K562 (cell line): ENCODE results near the gene ERN1. TPM values are rescaled to one million over a fixed set of nuclear protein-coding genes. Genes with fewer than 3 reads are reported as not detected.

ENCODE experiments used
- ARID1B ChIP-seq: fragments of 450-650 bp; IDR thresholded peaks from 2 replicates; pipeline ENCODE4 v1.6.1; 2016; ENCODE audit warnings: antibody characterized with exemption, mild to moderate bottlenecking, inconsistent platforms
- ASH1L ChIP-seq: fragments of 450-650 bp; IDR thresholded peaks from 2 replicates; pipeline ENCODE4 v1.6.1; 2018; ENCODE audit warnings: borderline replicate concordance, mild to moderate bottlenecking, low read depth; ENCODE audit not compliant: partially characterized antibody
- ETV1 ChIP-seq: fragments of 450-650 bp; conservative IDR thresholded peaks from 2 replicates; pipeline ENCODE4 v1.6.1; 2016; ENCODE audit warnings: missing genetic modification characterization, control low read depth, low read depth, missing compliant biosample characterization
- HDAC3 ChIP-seq: fragments of 450-650 bp; IDR thresholded peaks from 2 replicates; pipeline ENCODE4 v1.6.1; 2018; ENCODE audit warnings: borderline replicate concordance, mild to moderate bottlenecking, moderate library complexity; ENCODE audit not compliant: partially characterized antibody
- IRF2 ChIP-seq: sonication (generic); formaldehyde crosslinking; IDR thresholded peaks from 2 replicates; pipeline ENCODE4 v1.8.1; 2022; ENCODE audit warnings: mild to moderate bottlenecking, missing genetic modification reagents
- KAT8 ChIP-seq: fragments of 450-650 bp; IDR thresholded peaks from 2 replicates; pipeline ENCODE4 v1.6.1; 2016; ENCODE audit warnings: low read depth, mild to moderate bottlenecking
- LEF1 ChIP-seq: fragments of 450-650 bp; IDR thresholded peaks from 2 replicates; pipeline ENCODE4 v1.6.1; 2016; ENCODE audit warnings: mild to moderate bottlenecking
- RCOR1 ChIP-seq, 2 experiments: IDR thresholded peaks; 2 replicates each; pipeline ENCODE4 v1.6.1; 2012; ENCODE audit warnings: low read depth in 2 of 2, low read length in 2 of 2, borderline replicate concordance in 1 of 2, improper control_type of control experiment in 1 of 2
- RFX5 ChIP-seq: IDR thresholded peaks from 2 replicates; pipeline ENCODE4 v1.6.1; 2011; ENCODE audit warnings: low read depth, mild to moderate bottlenecking, improper control_type of control experiment, low read length
- SMAD4 ChIP-seq: fragments of 250-450 bp; sonication (Bioruptor Pico); conservative IDR thresholded peaks from 2 replicates; pipeline ENCODE4 v1.8.0; 2021; ENCODE audit warnings: inconsistent platforms, mild to moderate bottlenecking, moderate library complexity
- SMARCA4 ChIP-seq: fragments of 450-650 bp; IDR thresholded peaks from 2 replicates; pipeline ENCODE4 v1.6.1; 2016
- SMARCE1 ChIP-seq: fragments of 450-650 bp; IDR thresholded peaks from 2 replicates; pipeline ENCODE4 v1.7.1; 2016; ENCODE audit warnings: mild to moderate bottlenecking
- SMC3 ChIP-seq: conservative IDR thresholded peaks from 2 replicates; pipeline ENCODE4 v1.6.1; 2011; ENCODE audit warnings: low read depth, low read length, improper control_type of control experiment; ENCODE audit not compliant: insufficient read depth
- TCF3 ChIP-seq: sonication (generic); formaldehyde crosslinking; IDR thresholded peaks from 2 replicates; pipeline ENCODE4 v1.4.0; 2020; ENCODE audit warnings: mild to moderate bottlenecking, missing genetic modification reagents
- TCF7 ChIP-seq: sonication (generic); IDR thresholded peaks from 2 replicates; pipeline ENCODE4 v1.6.1; 2016; ENCODE audit warnings: antibody characterized with exemption, borderline replicate concordance
- ZBTB9 ChIP-seq: fragments of 450-650 bp; formaldehyde crosslinking; IDR thresholded peaks from 2 replicates; pipeline ENCODE4 v1.4.0; 2020; ENCODE audit warnings: mild to moderate bottlenecking, moderate library complexity
- ZFX ChIP-seq: sonication (generic); formaldehyde crosslinking; IDR thresholded peaks from 2 replicates; pipeline ENCODE4 v1.8.0; 2022; ENCODE audit warnings: mild to moderate bottlenecking, missing genetic modification reagents, moderate library complexity
- ZNF79 ChIP-seq: fragments of 250-450 bp; sonication (Bioruptor Pico); IDR thresholded peaks from 2 replicates; pipeline ENCODE4 v1.4.0; 2020; ENCODE audit warnings: low read depth, mild to moderate bottlenecking, moderate library complexity
- polyA plus RNA-seq, 8 experiments: library from polyadenylated mRNA; depleted of rRNA in 4 of 8; stranded (reverse) in 5 of 8; unstranded in 3 of 8; fragments of >200 nt; fragmentation: Nextera tagmentation in 2 of 8; fragmentation: Illumina TruSeq in 1 of 8; extraction: Ambion mirVana in 2 of 8; extraction: Trizol in 1 of 8; gene quantifications; 2 replicates each; pipeline versions ENCODE4 v1.2.1 to v1.2.3, GENCODE V29; 2011 to 2014; ENCODE audit warnings: inconsistent platforms in 1 of 8, missing spikeins in 1 of 8
- total RNA-seq, 7 experiments: library from RNA; depleted of rRNA in 6 of 7; stranded (reverse); fragments of >200 nt in 6 of 7; fragmentation: Illumina TruSeq in 2 of 7; extraction: Trizol in 2 of 7; gene quantifications; 2 replicates each; pipeline versions ENCODE4 v1.2.1 to v1.2.3, GENCODE V29; 2011 to 2021; ENCODE audit warnings: low replicate concordance in 1 of 7
- TF ChIP-seq, protein P1 (sequence below): sonication (generic); formaldehyde crosslinking; IDR thresholded peaks from 2 replicates; pipeline ENCODE4 v1.8.0; 2022; ENCODE audit warnings: mild to moderate bottlenecking, missing genetic modification reagents
- TF ChIP-seq, protein P2 (sequence below): fragments of 450-650 bp; formaldehyde crosslinking; IDR thresholded peaks from 2 replicates; pipeline ENCODE4 v1.4.0; 2020; ENCODE audit warnings: mild to moderate bottlenecking, moderate library complexity
- TF ChIP-seq, protein P3 (sequence below): fragments of 250-450 bp; sonication (Bioruptor Pico); IDR thresholded peaks from 2 replicates; pipeline ENCODE4 v1.8.0; 2021; ENCODE audit warnings: moderate library complexity, mild to moderate bottlenecking, inconsistent platforms

Gene ERN1
- total and polyA plus RNA-seq, 9 of the 15 experiments (the other 6 are each of a cell fraction or from before 2014, with no cell fraction given): 2.1 to 22.5 (median 7.3) TPM

GRCh38 chr17:64110379-64111152 is 19.4 kb downstream of the ERN1 start (continued):
- TF ChIP-seq, protein P1, sequence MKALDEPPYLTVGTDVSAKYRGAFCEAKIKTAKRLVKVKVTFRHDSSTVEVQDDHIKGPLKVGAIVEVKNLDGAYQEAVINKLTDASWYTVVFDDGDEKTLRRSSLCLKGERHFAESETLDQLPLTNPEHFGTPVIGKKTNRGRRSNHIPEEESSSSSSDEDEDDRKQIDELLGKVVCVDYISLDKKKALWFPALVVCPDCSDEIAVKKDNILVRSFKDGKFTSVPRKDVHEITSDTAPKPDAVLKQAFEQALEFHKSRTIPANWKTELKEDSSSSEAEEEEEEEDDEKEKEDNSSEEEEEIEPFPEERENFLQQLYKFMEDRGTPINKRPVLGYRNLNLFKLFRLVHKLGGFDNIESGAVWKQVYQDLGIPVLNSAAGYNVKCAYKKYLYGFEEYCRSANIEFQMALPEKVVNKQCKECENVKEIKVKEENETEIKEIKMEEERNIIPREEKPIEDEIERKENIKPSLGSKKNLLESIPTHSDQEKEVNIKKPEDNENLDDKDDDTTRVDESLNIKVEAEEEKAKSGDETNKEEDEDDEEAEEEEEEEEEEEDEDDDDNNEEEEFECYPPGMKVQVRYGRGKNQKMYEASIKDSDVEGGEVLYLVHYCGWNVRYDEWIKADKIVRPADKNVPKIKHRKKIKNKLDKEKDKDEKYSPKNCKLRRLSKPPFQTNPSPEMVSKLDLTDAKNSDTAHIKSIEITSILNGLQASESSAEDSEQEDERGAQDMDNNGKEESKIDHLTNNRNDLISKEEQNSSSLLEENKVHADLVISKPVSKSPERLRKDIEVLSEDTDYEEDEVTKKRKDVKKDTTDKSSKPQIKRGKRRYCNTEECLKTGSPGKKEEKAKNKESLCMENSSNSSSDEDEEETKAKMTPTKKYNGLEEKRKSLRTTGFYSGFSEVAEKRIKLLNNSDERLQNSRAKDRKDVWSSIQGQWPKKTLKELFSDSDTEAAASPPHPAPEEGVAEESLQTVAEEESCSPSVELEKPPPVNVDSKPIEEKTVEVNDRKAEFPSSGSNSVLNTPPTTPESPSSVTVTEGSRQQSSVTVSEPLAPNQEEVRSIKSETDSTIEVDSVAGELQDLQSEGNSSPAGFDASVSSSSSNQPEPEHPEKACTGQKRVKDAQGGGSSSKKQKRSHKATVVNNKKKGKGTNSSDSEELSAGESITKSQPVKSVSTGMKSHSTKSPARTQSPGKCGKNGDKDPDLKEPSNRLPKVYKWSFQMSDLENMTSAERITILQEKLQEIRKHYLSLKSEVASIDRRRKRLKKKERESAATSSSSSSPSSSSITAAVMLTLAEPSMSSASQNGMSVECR (CRISPR knock-in tag): no peak
- TF ChIP-seq LEF1: peak; percentile 75; the same call in 1 of the 2 replicates
- TF ChIP-seq TCF7: 0 out of 2 replicates have a peak, but pooled peaks have one; percentile 11
- peak; percentile 58 for TF ChIP-seq TCF3 (CRISPR knock-in tag)
- TF ChIP-seq RCOR1 (IDR thresholded peaks at IDR 0.05; ENCODE audit: borderline replicate concordance in 1 of 2, low read depth in 2 of 2, low read length in 2 of 2): peak in 1 of 2 experiments; percentile 8; a peak in 1 of 4 replicates
- TF ChIP-seq ZFX: no peak
- no peak for TF ChIP-seq SMC3
- TF ChIP-seq ASH1L: no peak
- no peak for TF ChIP-seq SMARCE1
- no peak for TF ChIP-seq ZNF79
- 0 out of 2 replicates have a peak, but pooled peaks have one; percentile 43 for TF ChIP-seq SMAD4 (CRISPR knock-in tag)
- no peak for TF ChIP-seq KAT8
- no peak for TF ChIP-seq IRF2
- no peak for TF ChIP-seq HDAC3
- no peak for TF ChIP-seq RFX5
- 0 out of 2 replicates have a peak, but pooled peaks have one; percentile 31 for TF ChIP-seq ZBTB9 (CRISPR knock-in tag)
- TF ChIP-seq, protein P2, sequence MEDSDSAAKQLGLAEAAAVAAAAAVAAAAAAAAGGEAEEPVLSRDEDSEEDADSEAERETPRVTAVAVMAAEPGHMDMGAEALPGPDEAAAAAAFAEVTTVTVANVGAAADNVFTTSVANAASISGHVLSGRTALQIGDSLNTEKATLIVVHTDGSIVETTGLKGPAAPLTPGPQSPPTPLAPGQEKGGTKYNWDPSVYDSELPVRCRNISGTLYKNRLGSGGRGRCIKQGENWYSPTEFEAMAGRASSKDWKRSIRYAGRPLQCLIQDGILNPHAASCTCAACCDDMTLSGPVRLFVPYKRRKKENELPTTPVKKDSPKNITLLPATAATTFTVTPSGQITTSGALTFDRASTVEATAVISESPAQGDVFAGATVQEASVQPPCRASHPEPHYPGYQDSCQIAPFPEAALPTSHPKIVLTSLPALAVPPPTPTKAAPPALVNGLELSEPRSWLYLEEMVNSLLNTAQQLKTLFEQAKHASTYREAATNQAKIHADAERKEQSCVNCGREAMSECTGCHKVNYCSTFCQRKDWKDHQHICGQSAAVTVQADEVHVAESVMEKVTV (CRISPR knock-in tag): no peak
- TF ChIP-seq SMARCA4: peak; percentile 54; the same call in 1 of the 2 replicates
- peak; percentile 63; the same call in 1 of the 2 replicates for TF ChIP-seq ETV1
- peak; percentile 64; the same call in 1 of the 2 replicates for TF ChIP-seq ARID1B
- TF ChIP-seq, protein P3, sequence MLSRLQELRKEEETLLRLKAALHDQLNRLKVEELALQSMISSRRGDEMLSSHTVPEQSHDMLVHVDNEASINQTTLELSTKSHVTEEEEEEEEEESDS (CRISPR knock-in tag): no peak
